Measurements from ENCODE around the gene QARS1. TPM values are rescaled to one million over a fixed set of nuclear protein-coding genes. Genes with fewer than 3 reads are reported as not detected.

The QARS1 gene
- total and polyA plus RNA-seq, 3 donors from 2014 or later: 175 to 246 (median 198) TPM

DNA sequence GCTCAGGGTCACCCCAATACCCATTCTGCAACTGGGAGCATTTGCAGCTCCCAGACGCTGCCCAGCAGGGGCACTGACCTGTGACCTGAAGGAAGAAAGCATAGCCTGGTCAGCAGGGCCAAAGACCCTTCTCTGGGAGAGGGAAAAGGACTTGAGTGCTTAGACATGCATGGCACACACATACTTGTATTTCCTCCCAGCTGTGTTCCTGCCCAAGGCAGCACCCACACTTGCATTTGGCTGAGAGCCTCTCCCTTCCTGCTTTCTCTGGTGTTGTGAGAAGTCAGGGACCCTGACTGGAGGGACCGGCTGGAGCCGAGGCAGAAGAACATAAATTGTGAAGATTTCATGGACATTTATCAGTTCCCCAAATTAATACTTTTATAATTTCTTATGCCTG lies 35.5 kb upstream of the QARS1 start:
- WGBS, 2 donors: 63 to 67% methylated on average over 3 of the region's 3 CpGs
- no peak for DNase-seq
- intact Hi-C loops (cut with DNase I; ENCODE audit: low total_unique reads): no loop called here
- H3K4me3 ChIP-seq: no peak overlapping the region
- no peak for TF ChIP-seq POLR2A (IDR thresholded peaks at IDR 0.05)
- TF ChIP-seq, protein P1, sequence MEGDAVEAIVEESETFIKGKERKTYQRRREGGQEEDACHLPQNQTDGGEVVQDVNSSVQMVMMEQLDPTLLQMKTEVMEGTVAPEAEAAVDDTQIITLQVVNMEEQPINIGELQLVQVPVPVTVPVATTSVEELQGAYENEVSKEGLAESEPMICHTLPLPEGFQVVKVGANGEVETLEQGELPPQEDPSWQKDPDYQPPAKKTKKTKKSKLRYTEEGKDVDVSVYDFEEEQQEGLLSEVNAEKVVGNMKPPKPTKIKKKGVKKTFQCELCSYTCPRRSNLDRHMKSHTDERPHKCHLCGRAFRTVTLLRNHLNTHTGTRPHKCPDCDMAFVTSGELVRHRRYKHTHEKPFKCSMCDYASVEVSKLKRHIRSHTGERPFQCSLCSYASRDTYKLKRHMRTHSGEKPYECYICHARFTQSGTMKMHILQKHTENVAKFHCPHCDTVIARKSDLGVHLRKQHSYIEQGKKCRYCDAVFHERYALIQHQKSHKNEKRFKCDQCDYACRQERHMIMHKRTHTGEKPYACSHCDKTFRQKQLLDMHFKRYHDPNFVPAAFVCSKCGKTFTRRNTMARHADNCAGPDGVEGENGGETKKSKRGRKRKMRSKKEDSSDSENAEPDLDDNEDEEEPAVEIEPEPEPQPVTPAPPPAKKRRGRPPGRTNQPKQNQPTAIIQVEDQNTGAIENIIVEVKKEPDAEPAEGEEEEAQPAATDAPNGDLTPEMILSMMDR (IDR thresholded peaks at IDR 0.05): no peak
- no peaks in the 10 kb centered on the region for H3K9me3 ChIP-seq
- H3K27ac ChIP-seq: no peak overlapping the region
- H3K4me1 ChIP-seq: peaks cover under 1% of the 10 kb centered on the region
- H3K36me3 ChIP-seq (ENCODE audit: low read depth, missing control alignments): no peaks in the 10 kb centered on the region
- H3K27me3 ChIP-seq: no peaks in the 10 kb centered on the region

DNA sequence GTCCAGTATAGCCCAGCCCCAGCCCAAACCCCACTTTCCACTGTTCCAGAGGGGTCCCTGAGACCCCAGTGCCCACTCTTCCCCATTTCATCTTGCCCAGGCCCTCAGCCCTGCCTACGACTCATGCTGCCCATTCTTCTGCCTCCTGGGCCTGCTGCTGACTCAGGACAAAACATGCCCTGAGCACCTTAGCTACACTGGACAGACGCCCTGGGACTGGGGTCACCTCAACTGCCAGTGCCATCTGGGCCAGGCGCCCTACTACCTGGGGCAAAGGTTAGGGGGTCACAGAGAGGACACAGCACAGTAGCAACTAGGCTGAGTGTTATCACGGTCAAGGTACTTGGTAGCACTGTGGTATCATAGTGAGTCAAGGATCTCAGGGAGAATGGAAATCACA lies 30.9 kb upstream of the QARS1 start:
- no peaks in the 10 kb centered on the region for H3K9me3 ChIP-seq
- WGBS, 2 donors: 81 to 90% methylated on average over 4 of the region's 4 CpGs
- H3K27ac ChIP-seq: no peak overlapping the region
- intact Hi-C loops (cut with DNase I; ENCODE audit: low total_unique reads): no loop called here
- peaks cover 30% of the 10 kb centered on the region for H3K4me1 ChIP-seq
- TF ChIP-seq POLR2A (IDR thresholded peaks at IDR 0.05): no peak
- TF ChIP-seq, protein P1 (IDR thresholded peaks at IDR 0.05): no peak
- no peaks in the 10 kb centered on the region for H3K27me3 ChIP-seq
- H3K36me3 ChIP-seq (ENCODE audit: low read depth, missing control alignments): no peaks in the 10 kb centered on the region
- no peak overlapping the region for H3K4me3 ChIP-seq
- no peak for DNase-seq

DNA sequence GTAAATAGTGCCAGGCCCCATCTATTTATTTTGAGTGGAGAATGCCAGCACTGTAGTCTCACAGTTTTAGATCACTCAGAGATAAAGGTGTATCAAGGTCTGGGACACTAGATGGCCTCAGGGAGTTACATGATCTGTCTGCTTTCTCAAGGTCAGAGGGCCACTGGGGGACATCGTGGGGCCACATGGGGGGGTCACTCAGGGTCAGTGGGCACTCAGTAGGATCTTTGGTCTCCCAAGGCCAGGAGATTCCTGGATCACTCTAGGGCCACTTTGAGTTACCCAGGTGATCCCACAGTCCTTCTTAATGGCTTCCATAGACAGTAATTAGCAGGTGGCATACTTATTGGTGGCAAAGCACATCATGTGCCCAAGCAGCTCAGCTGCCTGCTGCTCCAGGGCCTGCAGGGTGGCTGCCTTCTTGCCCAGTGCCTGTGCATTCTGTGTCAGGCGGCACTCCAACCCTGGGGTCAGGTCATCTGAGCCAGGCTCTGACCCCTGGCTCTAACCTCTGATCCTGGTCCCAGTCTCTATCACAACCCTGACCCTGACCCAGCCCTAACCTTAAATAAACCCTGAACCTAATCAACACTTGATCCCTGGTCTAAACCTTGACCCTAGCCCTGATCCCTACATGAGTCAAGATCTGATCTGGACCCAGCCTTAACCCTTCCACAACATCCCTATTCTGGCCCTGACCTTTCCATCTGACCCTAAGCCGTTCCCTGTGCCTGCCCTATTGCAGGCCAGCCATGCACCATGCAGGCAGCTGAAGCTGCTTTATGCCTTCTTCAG lies 30.1 kb upstream of the QARS1 start:
- H3K4me3 ChIP-seq: no peak overlapping the region

DNA sequence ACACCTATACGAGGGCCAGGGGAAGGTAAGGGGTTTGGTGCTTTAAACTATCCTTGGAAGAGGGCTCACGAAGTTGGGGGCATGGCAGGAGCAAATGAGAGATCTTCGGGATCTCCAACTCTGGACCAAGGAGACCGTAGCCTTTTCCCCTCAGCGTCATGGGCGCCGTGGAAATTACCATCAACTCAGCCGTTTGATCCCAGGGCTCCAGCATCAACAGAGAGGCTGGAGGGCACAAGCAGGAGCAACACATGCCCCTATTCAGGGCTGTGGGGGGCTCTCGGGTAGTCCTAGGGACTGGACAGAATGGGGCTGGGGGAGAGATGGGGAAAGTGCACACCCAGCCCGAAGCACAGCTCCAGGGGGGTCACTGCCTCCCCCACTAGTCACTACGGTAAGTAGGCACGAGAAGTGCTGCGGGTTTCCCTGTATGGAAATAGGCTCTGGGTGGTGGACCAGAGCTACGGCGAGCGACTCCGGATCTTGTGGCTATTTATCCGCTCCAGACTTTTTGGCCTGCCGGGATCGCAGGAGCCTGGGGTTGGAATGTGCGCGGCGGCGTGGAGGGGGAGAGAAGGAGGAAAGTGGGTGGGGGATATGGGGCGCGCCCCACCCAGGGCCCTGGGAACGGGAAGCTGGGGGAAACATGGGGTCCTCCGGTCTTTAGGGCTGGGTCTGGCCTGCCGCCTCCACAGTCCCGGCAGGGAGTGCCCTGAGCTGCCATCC lies 28.8 kb upstream of the QARS1 start:
- intact Hi-C loops (cut with DNase I; ENCODE audit: low total_unique reads): no loop called here
- peak; percentile 93 for DNase-seq
- no peaks in the 10 kb centered on the region for H3K27me3 ChIP-seq
- peak overlapping the region; percentile 80 for H3K27ac ChIP-seq
- 3 to 4% methylated on average over 21 to 25 of the region's 30 CpGs for WGBS, 2 donors
- peak overlapping the region; percentile 64 to 81 for H3K4me3 ChIP-seq
- no peaks in the 10 kb centered on the region for H3K36me3 ChIP-seq (ENCODE audit: low read depth, missing control alignments)
- H3K4me1 ChIP-seq: peaks cover 30% of the 10 kb centered on the region
- H3K9me3 ChIP-seq: no peaks in the 10 kb centered on the region
- TF ChIP-seq POLR2A (IDR thresholded peaks at IDR 0.05): no peak
- TF ChIP-seq, protein P1 (IDR thresholded peaks at IDR 0.05): no peak

More for the DNA sequence above, 30.1 kb upstream of the QARS1 start:
- H3K9me3 ChIP-seq: no peaks in the 10 kb centered on the region
- no peaks in the 10 kb centered on the region for H3K36me3 ChIP-seq (ENCODE audit: low read depth, missing control alignments)
- no peak for DNase-seq
- peaks cover 30% of the 10 kb centered on the region for H3K4me1 ChIP-seq
- no peaks in the 10 kb centered on the region for H3K27me3 ChIP-seq
- intact Hi-C loops (cut with DNase I; ENCODE audit: low total_unique reads): no loop called here
- TF ChIP-seq, protein P1 (IDR thresholded peaks at IDR 0.05): no peak
- no peak for TF ChIP-seq POLR2A (IDR thresholded peaks at IDR 0.05)
- H3K27ac ChIP-seq: no peak overlapping the region
- 43 to 48% methylated on average over 3 of the region's 3 CpGs for WGBS, 2 donors

All from testis (tissue), 3 donors.